HG03439 (cell line): ENCODE measurements around the gene BLMH.
A peak's percentile ranks its signal among the peaks of the same experiment; 100 is the strongest.

Experiments
- ATAC-seq: cut with Tn5 transposase; IDR thresholded peaks from one replicate; pipeline ENCODE4 v1.9.1; 2021; ENCODE audit warnings: mild to moderate bottlenecking, moderate library complexity; ENCODE audit not compliant: unreplicated experiment

Gene BLMH

GRCh38 chr17:30308406-30308805, 16.7 kb upstream of the BLMH start:
- no peak for ATAC-seq

- ATAC-seq: no peak
Measured at GRCh38 chr17:30304778-30305177, 13.0 kb upstream of the BLMH start.

- ATAC-seq: no peak
Measured at GRCh38 chr17:30302241-30302640, 10.5 kb upstream of the BLMH start.

GRCh38 chr17:30300818-30301217, 9.1 kb upstream of the BLMH start:
- ATAC-seq: no peak

- ATAC-seq: no peak
Measured at GRCh38 chr17:30299000-30299399, 7.3 kb upstream of the BLMH start.

- ATAC-seq: no peak
Measured at GRCh38 chr17:30297715-30298114, 6.0 kb upstream of the BLMH start.

- no peak for ATAC-seq
Measured at GRCh38 chr17:30296499-30297080, 4.8 kb upstream of the BLMH start.

GRCh38 chr17:30292286-30292858, 628 bp upstream of the BLMH start:
- ATAC-seq: no peak

- ATAC-seq: peak; percentile 48
Measured at GRCh38 chr17:30290696-30291542, 825 bp downstream of the BLMH start.

- ATAC-seq: no peak
Measured at GRCh38 chr17:30290077-30290476, 1.7 kb downstream of the BLMH start.

- no peak for ATAC-seq
Measured at GRCh38 chr17:30279156-30279555, 12.6 kb downstream of the BLMH start.

GRCh38 chr17:30278032-30278431, 13.7 kb downstream of the BLMH start:
- no peak for ATAC-seq

- ATAC-seq: no peak
Measured at GRCh38 chr17:30275911-30276310, 15.8 kb downstream of the BLMH start.

- no peak for ATAC-seq
Measured at GRCh38 chr17:30274887-30275286, 16.9 kb downstream of the BLMH start.

- ATAC-seq: no peak
Measured at GRCh38 chr17:30273373-30273772, 18.4 kb downstream of the BLMH start.

GRCh38 chr17:30271102-30271501, 20.6 kb downstream of the BLMH start:
- no peak for ATAC-seq

GRCh38 chr17:30267625-30268024, 24.1 kb downstream of the BLMH start:
- ATAC-seq: no peak

- no peak for ATAC-seq
Measured at GRCh38 chr17:30263552-30264333, 28.0 kb downstream of the BLMH start.

- ATAC-seq: no peak
Measured at GRCh38 chr17:30256756-30257506, 34.8 kb downstream of the BLMH start.

- no peak for ATAC-seq
Measured at GRCh38 chr17:30254150-30254549, 37.6 kb downstream of the BLMH start.

GRCh38 chr17:30253312-30253711, 38.4 kb downstream of the BLMH start:
- ATAC-seq: no peak
